IMR-90 (cell line): ENCODE measurements around the gene RAB8B. TPM values are rescaled to one million over a fixed set of nuclear protein-coding genes. Genes with fewer than 3 reads are reported as not detected.
A peak's percentile ranks its signal among the peaks of the same experiment; 100 is the strongest.

ENCODE experiments used
- ATAC-seq: fragments of 200-7000 bp; cut with Tn5 transposase; 2 replicates; pipeline ENCODE4 v1.9.1; 2020; ENCODE audit warnings: low read depth, mild to moderate bottlenecking, moderate library complexity
- BruUV-seq: library from RNA; stranded (reverse); fragments of 400-500 nt; replicated peaks from 2 replicates; lab custom pipeline; 2021; lab: Mats Ljungman, UMichigan
- CTCF ChIA-PET: fragments of 300-600 bp; formaldehyde crosslinking; extraction: SDS; loops from one replicate; lab custom pipeline; 2021; ENCODE audit warnings: antibody characterized with exemption; lab: Yijun Ruan, JAX
- POLR2A ChIA-PET: fragments of 300-600 bp; sonication (Branson Sonifier 250); formaldehyde crosslinking; loops from one replicate; lab custom pipeline; 2022; ENCODE audit warnings: antibody characterized with exemption; ENCODE audit not compliant: unreplicated experiment; lab: Charles Lee
- DNase-seq: peaks from one replicate; pipeline ENCODE4 v3.0.0; 2013
- H2AFZ ChIP-seq: replicated peaks from 2 replicates; pipeline ENCODE3; 2013; ENCODE audit warnings: low read length, mild to moderate bottlenecking; ENCODE audit not compliant: poor library complexity
- H2AK5ac ChIP-seq: 2 replicates; pipeline ENCODE4 v1.6.1; 2013; ENCODE audit warnings: low read depth, low read length, inconsistent platforms
- H2AK9ac ChIP-seq: replicated peaks from 2 replicates; pipeline ENCODE3; 2013; ENCODE audit warnings: mild to moderate bottlenecking, low read depth, low read length, moderate library complexity; ENCODE audit not compliant: poor library complexity
- H2BK120ac ChIP-seq: 2 replicates; pipeline ENCODE4 v1.6.1; 2013; ENCODE audit warnings: low read depth, low read length, inconsistent platforms
- H2BK15ac ChIP-seq: 3 replicates; pipeline ENCODE4 v1.6.1; 2013; ENCODE audit warnings: low read depth, low read length, inconsistent platforms
- H2BK20ac ChIP-seq: 2 replicates; pipeline ENCODE4 v1.6.1; 2013; ENCODE audit warnings: low read depth, mild to moderate bottlenecking, inconsistent platforms, low read length, moderate library complexity
- H2BK5ac ChIP-seq: 2 replicates; pipeline ENCODE4 v1.6.1; 2013; ENCODE audit warnings: mild to moderate bottlenecking, low read depth, low read length, inconsistent platforms; ENCODE audit not compliant: poor library complexity, severe bottlenecking
- H3K14ac ChIP-seq: replicated peaks from 2 replicates; pipeline ENCODE4 v1.6.1; 2013; ENCODE audit warnings: low read depth, low read length, inconsistent platforms
- H3K18ac ChIP-seq: 2 replicates; pipeline ENCODE4 v1.6.1; 2013; ENCODE audit warnings: low read depth, low read length, control low read depth
- H3K23ac ChIP-seq: 2 replicates; pipeline ENCODE4 v1.6.1; 2013; ENCODE audit warnings: low read depth, low read length, inconsistent platforms
- H3K27ac ChIP-seq: 2 replicates; pipeline ENCODE4 v1.5.1; 2013; ENCODE audit warnings: mild to moderate bottlenecking, control low read depth, low read length; ENCODE audit not compliant: insufficient read depth
- H3K27me3 ChIP-seq: 2 replicates; pipeline ENCODE4 v1.6.1; 2013; ENCODE audit warnings: low read length; ENCODE audit not compliant: control insufficient read depth, insufficient read depth
- H3K36me3 ChIP-seq: 2 replicates; pipeline ENCODE4 v1.6.1; 2013; ENCODE audit warnings: low read length, mixed read lengths; ENCODE audit not compliant: control insufficient read depth, insufficient read depth
- H3K4ac ChIP-seq: 2 replicates; pipeline ENCODE4 v1.6.1; 2013; ENCODE audit warnings: low read depth, low read length, inconsistent platforms
- H3K4me1 ChIP-seq: 2 replicates; pipeline ENCODE4 v1.6.1; 2013; ENCODE audit warnings: low read length, mixed read lengths; ENCODE audit not compliant: control insufficient read depth, insufficient read depth
- H3K4me2 ChIP-seq: 2 replicates; pipeline ENCODE4 v1.6.1; 2013; ENCODE audit warnings: low read depth, mild to moderate bottlenecking, control low read depth, low read length, moderate library complexity
- H3K4me3 ChIP-seq: 2 replicates; pipeline ENCODE4 v1.5.1; 2013; ENCODE audit warnings: low read depth, mild to moderate bottlenecking, control low read depth, low read length, moderate library complexity; ENCODE audit not compliant: insufficient read depth
- H3K56ac ChIP-seq: 2 replicates; pipeline ENCODE4 v1.6.1; 2013; ENCODE audit warnings: low read length, inconsistent platforms; ENCODE audit not compliant: insufficient read depth; ENCODE audit errors: extremely low read depth
- H3K79me1 ChIP-seq, 2 experiments: 2 replicates each; pipeline ENCODE4 v1.6.1; 2013; ENCODE audit warnings: low read length in 2 of 2, inconsistent platforms in 1 of 2, low read depth in 1 of 2
- H3K9ac ChIP-seq: 2 replicates; pipeline ENCODE4 v1.6.1; 2013; ENCODE audit warnings: low read depth, low read length, control low read depth
- H3K9me1 ChIP-seq: 2 replicates; pipeline ENCODE4 v1.6.1; 2013; ENCODE audit warnings: low read length, inconsistent platforms; ENCODE audit not compliant: insufficient read depth
- H3K9me3 ChIP-seq: 2 replicates; pipeline ENCODE4 v1.6.1; 2013; ENCODE audit warnings: low read length; ENCODE audit not compliant: control insufficient read depth, insufficient read depth
- H4K20me1 ChIP-seq: 2 replicates; pipeline ENCODE4 v1.6.1; 2013; ENCODE audit warnings: low read length, inconsistent platforms; ENCODE audit not compliant: insufficient read depth
- H4K5ac ChIP-seq: 2 replicates; pipeline ENCODE4 v1.6.1; 2013; ENCODE audit warnings: mild to moderate bottlenecking, low read depth, low read length, control low read depth
- H4K8ac ChIP-seq, 2 experiments: 2 replicates each; pipeline ENCODE4 v1.6.1; 2013; ENCODE audit warnings: low read depth in 2 of 2, low read length in 2 of 2, control low read depth in 1 of 2, inconsistent platforms in 1 of 2
- H4K91ac ChIP-seq: 2 replicates; pipeline ENCODE4 v1.6.1; 2013; ENCODE audit warnings: low read depth, low read length, inconsistent platforms; ENCODE audit not compliant: insufficient read depth
- BHLHE40 ChIP-seq: fragments of 150-350 bp; IDR thresholded peaks from 2 replicates; pipeline ENCODE4 v1.6.1; 2016; ENCODE audit warnings: mild to moderate bottlenecking, low read depth, low read length
- CEBPB ChIP-seq: IDR thresholded peaks from 2 replicates; pipeline ENCODE4 v1.6.1; 2012; ENCODE audit warnings: low read depth, low read length, improper control_type of control experiment
- CHD1 ChIP-seq: IDR thresholded peaks from 2 replicates; pipeline ENCODE4 v1.6.1; 2012; ENCODE audit warnings: low read depth, low read length, improper control_type of control experiment
- CTCF ChIP-seq: conservative IDR thresholded peaks from 2 replicates; pipeline ENCODE4 v1.5.1; 2012; ENCODE audit warnings: mild to moderate bottlenecking, low read depth, low read length, improper control_type of control experiment
- ELK1 ChIP-seq: fragments of 150-350 bp; IDR thresholded peaks from 2 replicates; pipeline ENCODE4 v1.6.1; 2016; ENCODE audit warnings: low read depth, mild to moderate bottlenecking, low read length, moderate library complexity, borderline replicate concordance
- FOS ChIP-seq: fragments of 150-350 bp; IDR thresholded peaks from 2 replicates; pipeline ENCODE4 v1.6.1; 2016; ENCODE audit warnings: low read depth, low read length
- MAZ ChIP-seq: IDR thresholded peaks from 2 replicates; pipeline ENCODE4 v1.6.1; 2012; ENCODE audit warnings: low read depth, mild to moderate bottlenecking, low read length, improper control_type of control experiment, moderate library complexity, borderline replicate concordance
- NFE2L2 ChIP-seq: fragments of 150-350 bp; IDR thresholded peaks from 2 replicates; pipeline ENCODE4 v1.6.1; 2016; ENCODE audit warnings: low read depth, mild to moderate bottlenecking, low read length
- RAD21 ChIP-seq: IDR thresholded peaks from 2 replicates; pipeline ENCODE4 v1.6.1; 2012; ENCODE audit warnings: low read length, improper control_type of control experiment
- RCOR1 ChIP-seq: IDR thresholded peaks from 2 replicates; pipeline ENCODE4 v1.6.1; 2012; ENCODE audit warnings: mild to moderate bottlenecking, low read length, improper control_type of control experiment; ENCODE audit not compliant: insufficient replicate concordance
- SMC3 ChIP-seq: fragments of 150-350 bp; IDR thresholded peaks from 2 replicates; pipeline ENCODE4 v1.6.1; 2016; ENCODE audit warnings: low read depth, mild to moderate bottlenecking, antibody characterized with exemption, low read length, moderate library complexity
- USF2 ChIP-seq: fragments of 150-350 bp; IDR thresholded peaks from 2 replicates; pipeline ENCODE4 v1.6.1; 2017; ENCODE audit warnings: mild to moderate bottlenecking, antibody characterized with exemption, low read length, low read depth
- WGBS, 2 experiments: methylation state at CpG; one replicate each; pipeline versions ENCODE4 v1.1.5 to v1.1.7; 2013; ENCODE audit warnings: missing lambda C conversion rate in 2 of 2; ENCODE audit not compliant: insufficient read length in 1 of 2; ENCODE audit errors: extremely low coverage in 2 of 2; 5-methylcytosine and 5-hydroxymethylcytosine counted together
- dilution Hi-C: fragments of 300-500 bp; cut with HindIII; formaldehyde crosslinking; loops from one replicate; pipeline ENCODE4 v1.14.3; 2018; ENCODE audit warnings: low sequenced_read_pairs; ENCODE audit not compliant: unreplicated experiment
- in situ Hi-C: fragments of 300-500 bp; cut with MboI; formaldehyde crosslinking; loops from 3 replicates; pipeline ENCODE4 v1.14.3; 2019; ENCODE audit warnings: low sequenced_read_pairs, inconsistent platforms, mixed read lengths
- intact Hi-C: fragments of 100-400 bp; cut with micrococcal nuclease; formaldehyde crosslinking; loops from 2 replicates; pipeline ENCODE4 v1.10.0; 2022
- polyA plus RNA-seq, 3 experiments: library from polyadenylated mRNA; depleted of rRNA; stranded (reverse); fragments of >200 nt; gene quantifications; 2 replicates each; pipeline ENCODE4 v1.2.3, GENCODE V29; 2012; ENCODE audit warnings: low replicate concordance in 1 of 3
- total RNA-seq: library from RNA; depleted of rRNA; stranded (reverse); fragments of >200 nt; gene quantifications from 2 replicates; pipeline ENCODE4 v1.2.3, GENCODE V29; 2012

The RAB8B gene
- total and polyA plus RNA-seq, 2 of the 4 experiments (the other 2 are of a cell fraction) = 19.4 to 29.4 TPM

- Histone ChIP-seq H3K4me3 (no peak overlapping the region), H3K4me2 (peak overlapping the region; percentile 52; the same call in 1 of the 2 replicates), H3K79me1 (peaks cover 35 to 86% of the 10 kb centered on the region in 2 experiments), H3K27ac (no peak overlapping the region), H3K23ac (peak overlapping the region; percentile 9; the same call in 1 of the 2 replicates), H4K20me1 (peaks cover 18% of the 10 kb centered on the region; the same call in 1 of the 2 replicates), H3K14ac (no peak overlapping the region; the same call in 1 of the 2 replicates), H3K4ac (no peak overlapping the region), H3K18ac (peak overlapping the region; percentile 11; the same call in 1 of the 2 replicates), H3K4me1 (peaks cover 21% of the 10 kb centered on the region), H2BK15ac (peak overlapping the region; percentile 23; the same call in 1 of the 3 replicates), H2AK9ac (no peak overlapping the region), H3K56ac (no peak overlapping the region), H2BK20ac (0 out of 2 replicates have a peak overlapping the region, but pooled peaks have one; percentile 41), H3K36me3 (no peaks in the 10 kb centered on the region), H3K9me1 (peaks cover 11% of the 10 kb centered on the region), H2AFZ (no peak overlapping the region), H4K91ac (no peak overlapping the region), H2AK5ac (no peak overlapping the region), H3K9ac (no peak overlapping the region), H3K27me3 (no peaks in the 10 kb centered on the region), H2BK5ac (peak overlapping the region; percentile 36), H2BK120ac (peak overlapping the region; percentile 17; the same call in 1 of the 2 replicates), H4K5ac (no peak overlapping the region), H4K8ac (no peak overlapping the region), H3K9me3 (no peaks in the 10 kb centered on the region)
- ChIA-PET POLR2A (no interaction called here), CTCF (no interaction called here)
- dilution Hi-C loops (no loop called here), in situ Hi-C loops (no loop called here), intact Hi-C loops (loop anchor here (5.0 kb wide), 1 partner anchor 37 kb away; the partner anchor contains the start of gene RPS27L)
- BruUV-seq = no TSS peak
- TF ChIP-seq FOS (no peak), RAD21 (no peak), USF2 (no peak), CHD1 (no peak), MAZ (no peak), CEBPB (no peak), NFE2L2 (no peak), RCOR1 (no peak), BHLHE40 (no peak), CTCF (no peak), ELK1 (no peak), SMC3 (no peak)
- DNase-seq (no peak), ATAC-seq (no peak)
- no CpG with 5 or more reads among the region's 4 CpGs for WGBS, 2 experiments
Observed at GRCh38 chr15:63194302-63194701, 4.9 kb downstream of the RAB8B start.
